ENCODE measurements around the gene HPGD. TPM values are rescaled to one million over a fixed set of nuclear protein-coding genes. Genes with fewer than 3 reads are reported as not detected.
A peak's percentile ranks its signal among the peaks of the same experiment; 100 is the strongest.

HPGD gene
- total RNA-seq, 1 experiment from 2014 or later, result 91.5 TPM

DNA sequence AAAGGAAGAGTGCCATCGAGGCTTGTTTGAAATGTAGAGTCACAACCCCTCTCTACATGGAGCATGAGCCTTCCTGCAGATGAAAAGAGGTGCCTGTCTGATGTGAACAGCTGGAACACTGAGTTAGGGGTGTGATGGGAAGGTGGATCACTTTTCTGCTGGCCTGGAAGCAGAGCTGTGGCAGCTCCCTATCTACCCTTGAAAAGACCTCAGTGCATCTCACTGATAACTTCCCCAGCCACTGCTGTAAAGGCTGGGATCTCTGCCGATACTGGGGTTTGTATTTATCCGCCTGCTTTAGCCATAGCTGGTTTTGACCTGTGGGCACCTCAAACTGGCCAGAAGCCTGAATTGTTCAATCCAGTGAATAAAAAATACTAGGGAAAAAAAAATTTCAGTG is 46.8 kb downstream of the HPGD start:
- H3K27me3 ChIP-seq (replicated peaks; ENCODE audit: control insufficient read depth, insufficient read depth, low read length), result no peaks in the 10 kb centered on the region
- no peaks in the 10 kb centered on the region for H3K36me3 ChIP-seq (ENCODE audit: control insufficient read depth, insufficient read depth, low read length)
- ChIA-PET CTCF (no interaction called here), POLR2A (no interaction called here)
- no peak for TF ChIP-seq CTCF (IDR thresholded peaks at IDR 0.05; ENCODE audit: insufficient read depth in 1 of 2, low read depth in 1 of 2, low read length in 1 of 2, severe bottlenecking in 1 of 2, unreplicated experiment in 1 of 2)
- no peaks in the 10 kb centered on the region for H3K4me1 ChIP-seq
- intact Hi-C loops (cut with micrococcal nuclease; ENCODE audit: unreplicated experiment), result no loop called here
- no peak for DNase-seq
- peaks cover 4% of the 10 kb centered on the region for H3K4me1 Mint-ChIP-seq (ENCODE audit: low read depth, unreplicated experiment)
- H3K9me3 Mint-ChIP-seq (ENCODE audit: unreplicated experiment), result no peaks in the 10 kb centered on the region
- H3K9me3 ChIP-seq, result no peaks in the 10 kb centered on the region
- no peak overlapping the region for H3K4me3 ChIP-seq (ENCODE audit: low read depth, low read length)
- H3K36me3 Mint-ChIP-seq (ENCODE audit: insufficient read depth, unreplicated experiment), result no peaks in the 10 kb centered on the region
- H3K27ac Mint-ChIP-seq (ENCODE audit: unreplicated experiment), result no peak overlapping the region
- H3K27me3 Mint-ChIP-seq (ENCODE audit: insufficient read depth, unreplicated experiment), result no peaks in the 10 kb centered on the region
- no TSS peak for BruUV-seq (replicated peaks)
- no peak overlapping the region for H3K4me3 Mint-ChIP-seq (ENCODE audit: unreplicated experiment)

DNA sequence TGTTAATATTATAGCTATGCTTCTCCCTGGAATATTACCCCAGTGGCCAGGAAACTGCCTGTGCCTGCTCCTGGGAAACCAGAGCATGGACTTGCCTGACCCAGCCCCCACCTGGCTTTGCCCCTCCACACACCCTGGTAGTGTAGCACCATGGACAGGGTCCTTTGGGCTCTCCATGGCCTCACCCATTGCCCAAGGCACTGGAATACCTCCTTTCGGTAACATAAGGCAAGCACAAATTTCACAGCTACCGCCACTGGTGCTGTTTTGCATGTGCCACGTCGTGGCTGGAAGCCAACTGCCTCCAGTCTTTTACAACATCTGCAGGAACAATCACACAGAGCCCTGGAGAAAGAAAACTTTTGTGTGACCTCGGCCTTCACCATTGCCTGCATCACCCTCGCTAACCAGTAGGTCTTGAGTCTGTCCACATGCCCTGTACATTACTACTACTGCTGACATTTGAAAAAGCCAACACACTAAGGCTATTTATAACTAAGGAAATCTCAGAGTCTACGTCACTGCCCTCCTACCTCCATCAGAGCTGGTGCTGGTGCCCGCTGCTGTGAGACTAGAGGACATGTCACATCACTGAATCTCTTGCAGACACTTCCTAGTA is 47.7 kb downstream of the HPGD start:
- Mint-ChIP-seq H3K4me3 (ENCODE audit: unreplicated experiment) (no peak overlapping the region), H3K9me3 (ENCODE audit: unreplicated experiment) (peaks cover 5% of the 10 kb centered on the region), H3K27me3 (ENCODE audit: insufficient read depth, unreplicated experiment) (no peaks in the 10 kb centered on the region), H3K36me3 (ENCODE audit: insufficient read depth, unreplicated experiment) (no peaks in the 10 kb centered on the region), H3K4me1 (ENCODE audit: low read depth, unreplicated experiment) (peaks cover 4% of the 10 kb centered on the region), H3K27ac (ENCODE audit: unreplicated experiment) (no peak overlapping the region)
- CTCF ChIA-PET, result no interaction called here
- H3K9me3 ChIP-seq, result no peaks in the 10 kb centered on the region
- H3K4me1 ChIP-seq, result no peaks in the 10 kb centered on the region
- no peak overlapping the region for H3K4me3 ChIP-seq (ENCODE audit: low read depth, low read length)
- intact Hi-C loops (cut with micrococcal nuclease; ENCODE audit: unreplicated experiment), result loop anchor here (1.0 kb wide), 1 partner anchor 40 kb away; no protein-coding TSS in a partner anchor
- POLR2A ChIA-PET, result no interaction called here
- DNase-seq, result peak in 1 of 2 experiments; percentile 35
- TF ChIP-seq CTCF (IDR thresholded peaks at IDR 0.05; ENCODE audit: insufficient read depth in 1 of 2, low read depth in 1 of 2, low read length in 1 of 2, severe bottlenecking in 1 of 2, unreplicated experiment in 1 of 2), result no peak
- no TSS peak for BruUV-seq (replicated peaks)
- no peaks in the 10 kb centered on the region for H3K36me3 ChIP-seq (ENCODE audit: control insufficient read depth, insufficient read depth, low read length)
- H3K27me3 ChIP-seq (replicated peaks; ENCODE audit: control insufficient read depth, insufficient read depth, low read length), result no peaks in the 10 kb centered on the region

GRCh38 chr4:174467107-174467506 is 55.2 kb downstream of the HPGD start:
- Histone ChIP-seq H3K9me3 (no peaks in the 10 kb centered on the region), H3K4me3 (ENCODE audit: low read depth, low read length) (no peak overlapping the region), H3K36me3 (ENCODE audit: control insufficient read depth, insufficient read depth, low read length) (no peaks in the 10 kb centered on the region), H3K27me3 (replicated peaks; ENCODE audit: control insufficient read depth, insufficient read depth, low read length) (no peaks in the 10 kb centered on the region), H3K4me1 (peaks cover 15% of the 10 kb centered on the region)
- BruUV-seq (replicated peaks), result no TSS peak
- DNase-seq, result no peak
- no peaks in the 10 kb centered on the region for H3K27me3 Mint-ChIP-seq (ENCODE audit: insufficient read depth, unreplicated experiment)
- intact Hi-C loops (cut with micrococcal nuclease; ENCODE audit: unreplicated experiment), result no loop called here
- ChIA-PET CTCF (no interaction called here), POLR2A (no interaction called here)
- no peak overlapping the region for H3K4me3 Mint-ChIP-seq (ENCODE audit: unreplicated experiment)
- H3K36me3 Mint-ChIP-seq (ENCODE audit: insufficient read depth, unreplicated experiment), result peaks cover 4% of the 10 kb centered on the region
- no peak for TF ChIP-seq CTCF (IDR thresholded peaks at IDR 0.05; ENCODE audit: insufficient read depth in 1 of 2, low read depth in 1 of 2, low read length in 1 of 2, severe bottlenecking in 1 of 2, unreplicated experiment in 1 of 2)
- H3K27ac Mint-ChIP-seq (ENCODE audit: unreplicated experiment), result no peak overlapping the region
- peaks cover 16% of the 10 kb centered on the region for H3K9me3 Mint-ChIP-seq (ENCODE audit: unreplicated experiment)
- H3K4me1 Mint-ChIP-seq (ENCODE audit: low read depth, unreplicated experiment), result peaks cover 28% of the 10 kb centered on the region
